Colonic mucosa (tissue), 4 donors: Measurements from ENCODE around the gene PROSER2. TPM values are rescaled to one million over a fixed set of nuclear protein-coding genes. Genes with fewer than 3 reads are reported as not detected.
A peak's percentile ranks its signal among the peaks of the same experiment; 100 is the strongest.

Experiments used
- DNase-seq: peaks from one replicate; pipeline ENCODE4 v3.0.0-alpha.2; 2020
- H3K27ac ChIP-seq: fragments of 200-600 bp; one replicate; pipeline ENCODE4 v1.8.0; 2021
- H3K27me3 ChIP-seq: fragments of 200-600 bp; one replicate; pipeline ENCODE4 v1.8.0; 2021
- H3K36me3 ChIP-seq: fragments of 200-600 bp; one replicate; pipeline ENCODE4 v1.8.0; 2021
- H3K4me1 ChIP-seq: fragments of 200-600 bp; one replicate; pipeline ENCODE4 v1.8.0; 2021; ENCODE audit warnings: mild to moderate bottlenecking
- H3K4me3 ChIP-seq: fragments of 200-600 bp; one replicate; pipeline ENCODE4 v1.8.0; 2021
- H3K9ac ChIP-seq, 2 donors: one replicate each; pipeline ENCODE4 v1.7.0; 2013; ENCODE audit warnings: control low read depth in 2 of 2, low read depth in 2 of 2, low read length in 2 of 2
- H3K9me3 ChIP-seq: fragments of 200-600 bp; one replicate; pipeline ENCODE4 v1.8.0; 2021
- CTCF ChIP-seq: fragments of 200-600 bp; IDR thresholded peaks from one replicate; pipeline ENCODE4 v1.8.0; 2022; ENCODE audit warnings: antibody characterized with exemption, mild to moderate bottlenecking
- intact Hi-C: fragments of 100-400 bp; cut with DNase I; formaldehyde crosslinking; loops from one replicate; pipeline ENCODE4 v1.14.1; 2022
- total RNA-seq, 2 donors: library from RNA; stranded (reverse); fragmentation: NEBNext Ultra II Directional in 1 of 2; extraction: Animal tissue kit (Norgen Biotek cat#: 25700) in 1 of 2; gene quantifications; one replicate each; pipeline ENCODE4 v1.2.1, GENCODE V29; 2021
- donor health status: healthy.
- donor health status: DM: no; HTN: no; CAD: no.
- donor health status: DM: no; HTN: no; CAD: no.

Gene PROSER2
- total RNA-seq, 2 donors from 2014 or later: 12.9 to 16.2 TPM

GRCh38 chr10:11874568-11875493 lies 51.7 kb downstream of the PROSER2 start:
- DNase-seq: peak; percentile 45
- H3K9ac ChIP-seq: peak overlapping the region in 1 of 2 donors; percentile 34
- no peaks in the 10 kb centered on the region for H3K9me3 ChIP-seq
- H3K27ac ChIP-seq: no peak overlapping the region
- peaks cover 11% of the 10 kb centered on the region for H3K4me1 ChIP-seq
- no peak overlapping the region for H3K4me3 ChIP-seq
- H3K27me3 ChIP-seq: no peaks in the 10 kb centered on the region
- no peaks in the 10 kb centered on the region for H3K36me3 ChIP-seq
- intact Hi-C loops: no loop called here
- no peak for TF ChIP-seq CTCF

GRCh38 chr10:11875494-11876281 lies 52.5 kb downstream of the PROSER2 start:
- H3K9ac ChIP-seq: peak overlapping the region in 1 of 2 donors; percentile 34
- intact Hi-C loops: no loop called here
- no peaks in the 10 kb centered on the region for H3K27me3 ChIP-seq
- DNase-seq: peak; percentile 87
- peaks cover 11% of the 10 kb centered on the region for H3K4me1 ChIP-seq
- H3K9me3 ChIP-seq: no peaks in the 10 kb centered on the region
- no peak overlapping the region for H3K4me3 ChIP-seq
- H3K27ac ChIP-seq: no peak overlapping the region
- H3K36me3 ChIP-seq: no peaks in the 10 kb centered on the region
- no peak for TF ChIP-seq CTCF

GRCh38 chr10:11876324-11876723 lies 53.2 kb downstream of the PROSER2 start:
- Histone ChIP-seq H3K4me3 (no peak overlapping the region), H3K27ac (no peak overlapping the region), H3K4me1 (peaks cover 11% of the 10 kb centered on the region), H3K27me3 (no peaks in the 10 kb centered on the region), H3K36me3 (no peaks in the 10 kb centered on the region), H3K9me3 (no peaks in the 10 kb centered on the region), H3K9ac (peak overlapping the region in 1 of 2 donors; percentile 4)
- DNase-seq: no peak
- no peak for TF ChIP-seq CTCF
- intact Hi-C loops: no loop called here

GRCh38 chr10:11876805-11877590 lies 53.8 kb downstream of the PROSER2 start:
- intact Hi-C loops: no loop called here
- no peaks in the 10 kb centered on the region for H3K27me3 ChIP-seq
- DNase-seq: no peak
- no peaks in the 10 kb centered on the region for H3K36me3 ChIP-seq
- H3K9me3 ChIP-seq: no peaks in the 10 kb centered on the region
- no peak overlapping the region for H3K4me3 ChIP-seq
- H3K9ac ChIP-seq: no peak overlapping the region
- H3K27ac ChIP-seq: no peak overlapping the region
- TF ChIP-seq CTCF: no peak
- peaks cover 11% of the 10 kb centered on the region for H3K4me1 ChIP-seq

GRCh38 chr10:11877591-11877905 lies 54.4 kb downstream of the PROSER2 start:
- no peaks in the 10 kb centered on the region for H3K36me3 ChIP-seq
- DNase-seq: no peak
- no peak for TF ChIP-seq CTCF
- H3K4me1 ChIP-seq: peaks cover 11% of the 10 kb centered on the region
- no peak overlapping the region for H3K9ac ChIP-seq
- intact Hi-C loops: no loop called here
- no peak overlapping the region for H3K4me3 ChIP-seq
- H3K27ac ChIP-seq: no peak overlapping the region
- H3K9me3 ChIP-seq: no peaks in the 10 kb centered on the region
- H3K27me3 ChIP-seq: no peaks in the 10 kb centered on the region
